Bronchial epithelial cell (primary cell): Measurements from ENCODE around the gene RBM4. TPM values are rescaled to one million over a fixed set of nuclear protein-coding genes. Genes with fewer than 3 reads are reported as not detected.

Experiments used
- DNase-seq: peaks from one replicate; pipeline ENCODE4 v3.0.0-alpha.2; 2010; ENCODE audit warnings: low read depth
- FAIRE-seq: peaks from 2 replicates; lab custom pipeline; 2011; peaks lifted over from hg19 to GRCh38; lab: Jason Lieb, UNC
- H3K27me3 ChIP-seq: 2 replicates; pipeline ENCODE4 v1.5.1; 2011; ENCODE audit warnings: low read length; ENCODE audit not compliant: control insufficient read depth, insufficient read depth
- H3K36me3 ChIP-seq: 2 replicates; pipeline ENCODE4 v1.5.1; 2011; ENCODE audit warnings: low read length; ENCODE audit not compliant: control insufficient read depth, insufficient read depth
- H3K4me3 ChIP-seq: 2 replicates; pipeline ENCODE4 v1.5.1; 2011; ENCODE audit warnings: mild to moderate bottlenecking, low read depth, low read length, control low read depth
- total RNA-seq: library from RNA; depleted of rRNA; stranded (reverse); fragments of >200 nt; gene quantifications from 2 replicates; pipeline ENCODE4 v1.2.1, GENCODE V29; 2014
- TF ChIP-seq, protein P1 (sequence below): IDR thresholded peaks from 2 replicates; pipeline ENCODE4 v1.5.1; 2011; ENCODE audit warnings: mild to moderate bottlenecking, moderate library complexity, low read length, control low read depth, inconsistent platforms; ENCODE audit not compliant: insufficient read depth, severe bottlenecking

RBM4 gene
- total RNA-seq, 1 donor from 2014 or later = 173 TPM

- H3K27me3 ChIP-seq = no peaks in the 10 kb centered on the region
- peak overlapping the region; percentile 53 for H3K4me3 ChIP-seq
- FAIRE-seq (no peak), DNase-seq (no peak)
- no peaks in the 10 kb centered on the region for H3K36me3 ChIP-seq
- TF ChIP-seq, protein P1, sequence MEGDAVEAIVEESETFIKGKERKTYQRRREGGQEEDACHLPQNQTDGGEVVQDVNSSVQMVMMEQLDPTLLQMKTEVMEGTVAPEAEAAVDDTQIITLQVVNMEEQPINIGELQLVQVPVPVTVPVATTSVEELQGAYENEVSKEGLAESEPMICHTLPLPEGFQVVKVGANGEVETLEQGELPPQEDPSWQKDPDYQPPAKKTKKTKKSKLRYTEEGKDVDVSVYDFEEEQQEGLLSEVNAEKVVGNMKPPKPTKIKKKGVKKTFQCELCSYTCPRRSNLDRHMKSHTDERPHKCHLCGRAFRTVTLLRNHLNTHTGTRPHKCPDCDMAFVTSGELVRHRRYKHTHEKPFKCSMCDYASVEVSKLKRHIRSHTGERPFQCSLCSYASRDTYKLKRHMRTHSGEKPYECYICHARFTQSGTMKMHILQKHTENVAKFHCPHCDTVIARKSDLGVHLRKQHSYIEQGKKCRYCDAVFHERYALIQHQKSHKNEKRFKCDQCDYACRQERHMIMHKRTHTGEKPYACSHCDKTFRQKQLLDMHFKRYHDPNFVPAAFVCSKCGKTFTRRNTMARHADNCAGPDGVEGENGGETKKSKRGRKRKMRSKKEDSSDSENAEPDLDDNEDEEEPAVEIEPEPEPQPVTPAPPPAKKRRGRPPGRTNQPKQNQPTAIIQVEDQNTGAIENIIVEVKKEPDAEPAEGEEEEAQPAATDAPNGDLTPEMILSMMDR = no peak
Measured at GRCh38 chr11:66593303-66593635, 45.2 kb upstream of the RBM4 start.

- Histone ChIP-seq H3K27me3 (no peaks in the 10 kb centered on the region), H3K4me3 (peak overlapping the region; percentile 53), H3K36me3 (no peaks in the 10 kb centered on the region)
- TF ChIP-seq, protein P1 = no peak
- FAIRE-seq = no peak
- DNase-seq = no peak
Measured at GRCh38 chr11:66593650-66594049, 44.9 kb upstream of the RBM4 start.

DNA sequence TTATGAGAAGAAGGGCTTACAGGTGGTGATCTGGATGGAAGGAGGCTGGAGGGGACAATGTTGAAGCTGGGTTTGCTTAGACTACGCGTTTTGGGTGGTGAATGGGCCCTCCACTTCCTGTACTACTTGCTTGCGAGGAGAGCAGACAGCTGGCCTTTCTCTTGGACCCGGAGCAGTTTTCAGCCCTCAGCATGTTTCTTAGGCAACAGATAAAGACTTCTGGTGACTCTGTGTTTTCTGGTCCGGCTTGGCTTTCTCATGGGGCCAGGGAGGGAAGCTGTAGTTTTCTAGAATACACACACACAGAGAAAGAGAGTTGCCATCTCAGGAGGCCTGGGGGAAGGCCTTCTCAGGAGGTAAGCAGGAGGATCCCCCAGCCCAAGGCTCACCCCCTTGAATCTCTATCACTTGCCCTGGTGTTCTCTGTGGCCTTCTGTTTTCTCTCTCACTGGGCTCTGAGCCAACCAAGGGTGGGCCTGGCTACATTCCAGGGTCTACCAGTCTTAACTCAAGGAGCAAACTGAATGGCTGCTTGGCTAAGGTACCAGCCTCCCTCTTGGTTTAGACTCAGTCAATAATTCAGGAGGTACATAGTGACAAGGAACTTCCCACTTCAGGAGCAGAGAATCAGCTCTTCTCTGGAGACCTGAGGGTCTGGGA lies 43.1 kb upstream of the RBM4 start:
- Histone ChIP-seq H3K4me3 (no peak overlapping the region), H3K27me3 (no peaks in the 10 kb centered on the region), H3K36me3 (peaks cover 7% of the 10 kb centered on the region)
- no peak for FAIRE-seq
- DNase-seq = no peak
- TF ChIP-seq, protein P1 = no peak

- H3K36me3 ChIP-seq = peaks cover 7% of the 10 kb centered on the region
- TF ChIP-seq, protein P1 = no peak
- DNase-seq = no peak
- H3K4me3 ChIP-seq = no peak overlapping the region
- no peaks in the 10 kb centered on the region for H3K27me3 ChIP-seq
- no peak for FAIRE-seq
Measured at GRCh38 chr11:66598993-66599392, 39.5 kb upstream of the RBM4 start.

DNA sequence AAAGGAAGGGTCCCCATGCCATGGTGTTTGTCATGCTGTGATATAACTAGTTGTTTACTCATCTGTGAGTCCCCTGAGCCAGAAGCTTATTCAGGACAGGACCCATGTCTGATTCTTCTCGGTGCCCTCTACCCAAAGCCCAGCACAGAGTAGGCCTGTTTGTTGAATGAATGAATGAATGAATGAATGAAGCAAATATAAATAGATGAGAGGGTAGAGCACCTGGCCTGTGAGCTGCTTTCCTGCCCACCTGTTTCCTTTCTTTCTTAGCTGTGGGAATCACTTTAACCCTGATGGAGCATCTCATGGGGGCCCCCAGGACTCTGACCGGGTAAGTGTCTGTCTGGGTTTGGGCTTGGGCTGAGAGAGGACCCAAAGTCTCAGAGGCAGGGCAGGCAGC lies 38.3 kb upstream of the RBM4 start:
- no peaks in the 10 kb centered on the region for H3K27me3 ChIP-seq
- peaks cover 10% of the 10 kb centered on the region for H3K36me3 ChIP-seq
- FAIRE-seq (no peak), DNase-seq (no peak)
- TF ChIP-seq, protein P1 = no peak
- H3K4me3 ChIP-seq = no peak overlapping the region

DNA sequence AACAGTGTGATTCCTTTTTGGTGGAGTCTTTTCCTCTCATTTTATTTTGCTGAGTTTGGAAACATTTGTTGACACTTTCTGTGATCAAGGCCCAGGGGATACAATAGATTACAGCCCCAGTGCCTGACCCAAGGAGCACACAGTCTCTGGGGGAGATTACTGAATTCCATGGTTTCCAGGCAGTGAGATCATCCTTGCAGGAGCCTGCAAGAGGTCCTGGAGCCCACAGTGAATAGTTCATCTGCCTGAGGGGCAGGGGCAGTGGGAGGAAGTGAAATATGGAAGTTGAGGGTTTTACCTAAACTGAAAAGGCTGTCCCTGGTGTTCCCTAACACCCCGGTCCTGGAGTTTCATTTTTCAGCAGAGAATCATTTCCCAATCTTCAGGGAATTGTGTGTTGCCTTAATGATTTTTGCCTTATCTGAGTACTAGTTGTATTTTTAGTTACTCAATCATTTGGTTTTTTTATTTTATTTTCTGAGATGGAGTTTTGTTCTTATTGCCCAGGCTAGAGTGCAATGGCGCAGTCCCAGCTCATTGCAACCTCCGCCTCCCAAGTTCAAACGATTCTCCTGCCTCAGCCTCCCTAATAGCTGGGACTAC lies 37.8 kb upstream of the RBM4 start:
- peaks cover 13% of the 10 kb centered on the region for H3K36me3 ChIP-seq
- TF ChIP-seq, protein P1 = no peak
- no peak for FAIRE-seq
- H3K4me3 ChIP-seq = no peak overlapping the region
- no peaks in the 10 kb centered on the region for H3K27me3 ChIP-seq
- DNase-seq = no peak
